ENCODE measurements around the gene C15orf39. TPM values are rescaled to one million over a fixed set of nuclear protein-coding genes. Genes with fewer than 3 reads are reported as not detected.

The C15orf39 gene
- total and polyA plus RNA-seq, 3 donors from 2014 or later: 167 to 321 (median 168) TPM

GRCh38 chr15:75195122-75195765 is 6.4 kb upstream of the C15orf39 start:
- TF ChIP-seq POLR2A (IDR thresholded peaks at IDR 0.05): no peak
- TF ChIP-seq CTCF (IDR thresholded peaks at IDR 0.05): no peak
- WGBS, 2 donors: 43 to 74% methylated on average over 1 to 13 of the region's 13 CpGs
- Histone ChIP-seq H3K27me3 (no peaks in the 10 kb centered on the region), H3K4me3 (no peak overlapping the region), H3K4me1 (peaks cover 58% of the 10 kb centered on the region), H3K9me3 (no peaks in the 10 kb centered on the region), H3K36me3 (ENCODE audit: low read depth, missing control alignments) (no peaks in the 10 kb centered on the region), H3K27ac (no peak overlapping the region)
- peak; percentile 62 for DNase-seq
- intact Hi-C loops (cut with DNase I; ENCODE audit: low total_unique reads): no loop called here

GRCh38 chr15:75195766-75196241 is 5.9 kb upstream of the C15orf39 start:
- peaks cover 63% of the 10 kb centered on the region for H3K4me1 ChIP-seq
- H3K4me3 ChIP-seq: no peak overlapping the region
- H3K9me3 ChIP-seq: no peaks in the 10 kb centered on the region
- whole genome bisulfite sequencing, 2 donors: 63 to 65% methylated on average over 11 to 14 of the region's 14 CpGs
- intact Hi-C loops (cut with DNase I; ENCODE audit: low total_unique reads): no loop called here
- no peak for TF ChIP-seq CTCF (IDR thresholded peaks at IDR 0.05)
- TF ChIP-seq POLR2A (IDR thresholded peaks at IDR 0.05): no peak
- no peaks in the 10 kb centered on the region for H3K27me3 ChIP-seq
- no peak overlapping the region for H3K27ac ChIP-seq
- H3K36me3 ChIP-seq (ENCODE audit: low read depth, missing control alignments): no peaks in the 10 kb centered on the region
- DNase-seq: no peak

DNA sequence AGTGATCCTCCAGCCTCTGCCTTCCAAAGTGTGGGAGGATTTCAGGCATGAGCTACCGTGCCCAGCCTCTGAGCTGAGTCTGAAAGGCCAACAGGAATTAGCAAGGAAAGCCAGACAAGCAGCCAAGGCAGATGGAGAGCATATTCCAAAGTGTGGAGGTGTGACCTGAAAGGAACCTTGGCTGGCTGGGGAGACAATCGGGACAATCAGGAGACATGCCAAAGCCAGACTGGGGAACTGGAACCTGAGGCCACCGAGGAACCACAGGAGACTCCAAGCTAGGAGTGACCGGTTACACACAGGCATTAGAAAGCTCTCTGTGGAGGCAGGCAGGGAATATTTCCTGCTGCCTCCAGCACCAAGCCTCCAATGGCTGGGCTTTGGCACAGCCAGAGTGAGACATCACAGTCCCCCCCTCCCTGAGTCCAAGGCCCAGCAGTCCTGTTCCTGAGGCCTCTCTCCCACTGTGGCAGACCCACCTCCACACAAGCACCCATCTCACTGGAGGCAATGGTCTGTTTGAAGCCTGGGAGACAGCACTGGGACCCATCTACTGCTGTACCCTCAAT is 4.5 kb upstream of the C15orf39 start:
- peak overlapping the region in 1 of 2 donors; percentile 55 for H3K27ac ChIP-seq
- H3K9me3 ChIP-seq: no peaks in the 10 kb centered on the region
- H3K36me3 ChIP-seq (ENCODE audit: low read depth, missing control alignments): no peaks in the 10 kb centered on the region
- H3K27me3 ChIP-seq: no peaks in the 10 kb centered on the region
- no peak for DNase-seq
- intact Hi-C loops (cut with DNase I; ENCODE audit: low total_unique reads): no loop called here
- TF ChIP-seq CTCF (IDR thresholded peaks at IDR 0.05) (no peak), POLR2A (IDR thresholded peaks at IDR 0.05) (no peak)
- H3K4me3 ChIP-seq: no peak overlapping the region
- peaks cover 57% of the 10 kb centered on the region for H3K4me1 ChIP-seq
- 34 to 67% methylated on average over 4 of the region's 4 CpGs for WGBS, 2 donors

GRCh38 chr15:75198560-75199356 is 2.9 kb upstream of the C15orf39 start:
- Histone ChIP-seq H3K9me3 (no peaks in the 10 kb centered on the region), H3K4me1 (peaks cover 55% of the 10 kb centered on the region), H3K4me3 (no peak overlapping the region), H3K36me3 (ENCODE audit: low read depth, missing control alignments) (no peaks in the 10 kb centered on the region), H3K27me3 (no peaks in the 10 kb centered on the region), H3K27ac (peak overlapping the region; percentile 68 to 81)
- intact Hi-C loops (cut with DNase I; ENCODE audit: low total_unique reads): no loop called here
- no peak for DNase-seq
- WGBS, 2 donors: 68 to 80% methylated on average over 3 of the region's 3 CpGs
- no peak for TF ChIP-seq POLR2A (IDR thresholded peaks at IDR 0.05)
- TF ChIP-seq CTCF (IDR thresholded peaks at IDR 0.05): no peak
